GM10266 (cell line): ENCODE data around the gene DOCK3.
"Not testable (repeated sequence)": the region's sequence is repeated elsewhere in the genome, so short reads cannot be mapped to it uniquely, and the experiment has no call there.

ENCODE experiments used
- DNase-seq: peaks from one replicate; pipeline ENCODE4 v3.0.0; 2012; ENCODE audit errors: extremely low spot score
- TF ChIP-seq, protein P1 (sequence below): IDR thresholded peaks from 2 replicates; pipeline ENCODE4 v1.5.1; 2012; ENCODE audit warnings: mild to moderate bottlenecking, low read depth; ENCODE audit not compliant: control insufficient read depth, insufficient read depth; ENCODE audit errors: missing control alignments

DOCK3 gene

GRCh38 chr3:50825841-50826240 is 151.1 kb downstream of the DOCK3 start:
- TF ChIP-seq, protein P1, sequence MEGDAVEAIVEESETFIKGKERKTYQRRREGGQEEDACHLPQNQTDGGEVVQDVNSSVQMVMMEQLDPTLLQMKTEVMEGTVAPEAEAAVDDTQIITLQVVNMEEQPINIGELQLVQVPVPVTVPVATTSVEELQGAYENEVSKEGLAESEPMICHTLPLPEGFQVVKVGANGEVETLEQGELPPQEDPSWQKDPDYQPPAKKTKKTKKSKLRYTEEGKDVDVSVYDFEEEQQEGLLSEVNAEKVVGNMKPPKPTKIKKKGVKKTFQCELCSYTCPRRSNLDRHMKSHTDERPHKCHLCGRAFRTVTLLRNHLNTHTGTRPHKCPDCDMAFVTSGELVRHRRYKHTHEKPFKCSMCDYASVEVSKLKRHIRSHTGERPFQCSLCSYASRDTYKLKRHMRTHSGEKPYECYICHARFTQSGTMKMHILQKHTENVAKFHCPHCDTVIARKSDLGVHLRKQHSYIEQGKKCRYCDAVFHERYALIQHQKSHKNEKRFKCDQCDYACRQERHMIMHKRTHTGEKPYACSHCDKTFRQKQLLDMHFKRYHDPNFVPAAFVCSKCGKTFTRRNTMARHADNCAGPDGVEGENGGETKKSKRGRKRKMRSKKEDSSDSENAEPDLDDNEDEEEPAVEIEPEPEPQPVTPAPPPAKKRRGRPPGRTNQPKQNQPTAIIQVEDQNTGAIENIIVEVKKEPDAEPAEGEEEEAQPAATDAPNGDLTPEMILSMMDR = no peak
- no peak for DNase-seq

- TF ChIP-seq, protein P1 = no peak
- no peak for DNase-seq
Measured at GRCh38 chr3:50830451-50830850, 155.7 kb downstream of the DOCK3 start.

DNA sequence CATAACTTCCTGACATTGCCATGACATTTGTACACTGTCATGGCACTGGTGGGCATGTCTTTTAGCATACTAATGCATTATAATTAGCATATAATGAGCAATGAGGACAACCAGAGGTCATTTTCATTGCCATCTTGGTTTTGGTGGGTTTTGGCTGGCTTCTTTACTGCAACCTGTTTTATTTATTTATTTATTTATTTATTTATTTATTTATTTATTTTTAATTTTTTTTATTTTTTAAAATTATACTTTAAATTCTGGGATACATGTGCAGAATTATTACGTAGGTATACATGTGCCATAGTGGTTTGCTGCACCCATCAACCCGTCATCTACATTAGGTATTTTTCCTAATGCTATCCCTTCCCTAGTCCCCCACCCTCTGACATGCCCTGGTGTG is 156.3 kb downstream of the DOCK3 start:
- DNase-seq = not testable (repeated sequence)

DNA sequence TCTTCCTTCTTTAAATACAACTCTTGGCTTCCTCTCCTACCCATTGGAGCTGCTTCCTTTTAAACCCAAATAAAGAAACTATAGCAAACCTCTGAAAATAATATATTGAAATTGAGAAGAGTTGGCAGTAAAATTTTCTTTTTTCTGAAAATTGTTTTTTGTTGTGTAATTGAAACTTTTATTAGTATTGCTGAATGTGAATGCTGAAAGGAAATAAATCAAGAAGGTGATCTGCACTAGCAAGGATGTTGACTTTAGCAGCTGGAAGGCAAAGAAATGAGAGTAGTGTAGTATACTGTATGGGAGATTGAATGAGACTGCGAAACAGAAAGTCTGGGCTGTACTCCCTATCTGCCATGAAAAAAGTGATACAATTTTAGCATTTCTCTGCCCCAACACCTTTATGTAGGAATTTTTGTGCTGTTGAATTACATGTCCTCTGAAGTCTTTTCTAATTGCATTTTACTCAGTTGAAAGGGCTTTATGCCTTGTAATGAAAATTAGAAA is 166.3 kb downstream of the DOCK3 start:
- TF ChIP-seq, protein P1 = no peak
- no peak for DNase-seq

GRCh38 chr3:50848308-50848707 is 173.6 kb downstream of the DOCK3 start:
- TF ChIP-seq, protein P1 = no peak
- no peak for DNase-seq

- no peak for DNase-seq
- TF ChIP-seq, protein P1 = no peak
Measured at GRCh38 chr3:50850639-50851511, 176.1 kb downstream of the DOCK3 start.

GRCh38 chr3:50853936-50854335 is 179.2 kb downstream of the DOCK3 start:
- no peak for DNase-seq
- TF ChIP-seq, protein P1 = no peak

DNA sequence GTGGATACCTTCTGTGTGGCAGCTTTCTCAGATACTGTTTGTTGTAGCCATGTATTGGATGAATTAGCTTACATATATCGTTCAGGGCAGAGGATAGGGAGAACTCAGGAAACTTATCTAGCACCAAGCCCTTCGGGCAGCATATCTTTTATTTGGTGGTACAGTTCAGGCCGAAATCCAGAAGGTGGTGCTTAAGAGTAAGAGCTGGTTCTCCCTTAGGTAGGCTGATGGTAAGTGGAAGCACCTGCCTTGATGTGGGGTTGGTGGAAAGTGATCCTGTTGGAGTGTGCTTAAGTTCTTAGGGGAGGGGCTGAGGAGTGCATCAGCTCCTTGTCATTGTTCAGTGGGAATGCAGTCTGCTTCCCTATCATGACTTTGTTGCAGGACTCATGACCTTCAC is 187.5 kb downstream of the DOCK3 start:
- TF ChIP-seq, protein P1 = peak; percentile 2
- no peak for DNase-seq
